ENCODE results near the gene FBLN7.

FBLN7 gene

DNA sequence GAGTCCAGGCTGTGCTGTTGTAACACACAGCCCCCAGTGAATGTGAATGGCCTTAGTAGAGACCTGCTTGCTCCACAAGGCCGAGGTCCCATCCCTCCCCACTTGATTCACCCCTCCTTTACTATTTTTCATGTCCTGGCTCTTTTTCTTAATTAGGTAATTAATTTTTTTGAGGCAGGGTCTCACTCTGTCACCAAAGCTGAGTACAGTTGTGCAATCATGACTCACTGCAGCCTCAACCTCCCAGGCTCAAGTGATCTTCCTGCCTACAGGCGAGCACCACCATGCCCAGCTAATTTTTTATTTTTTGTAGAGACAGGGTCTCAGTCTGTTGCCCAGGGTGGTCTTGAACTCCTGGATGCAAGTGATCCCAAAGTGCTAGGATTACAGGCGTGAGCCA, 19.3 kb downstream of the FBLN7 start:
- DNase-seq (ENCODE audit: low spot score): no peak

DNA sequence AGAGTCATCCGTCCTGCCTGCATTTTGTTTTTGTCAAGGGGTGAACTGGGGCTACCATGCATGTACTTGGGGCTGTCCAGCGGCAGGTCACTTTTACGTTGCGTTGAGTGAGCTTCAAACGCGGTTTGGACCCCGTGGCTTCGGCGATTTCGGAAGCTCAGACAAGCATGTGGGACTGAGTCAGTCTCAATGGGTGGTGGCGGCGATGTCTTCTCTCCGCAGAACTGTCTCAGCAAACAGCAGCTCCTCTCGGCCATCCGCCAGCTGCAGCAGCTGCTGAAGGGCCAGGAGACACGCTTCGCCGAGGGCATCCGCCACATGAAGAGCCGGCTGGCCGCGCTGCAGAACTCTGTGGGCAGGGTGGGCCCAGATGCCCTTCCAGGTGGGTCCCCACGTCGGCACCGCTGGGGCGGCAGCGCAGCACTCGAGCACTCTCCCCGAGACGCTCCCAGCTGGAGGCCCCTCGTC, 21.3 kb downstream of the FBLN7 start:
- DNase-seq (ENCODE audit: low spot score): no peak

DNA sequence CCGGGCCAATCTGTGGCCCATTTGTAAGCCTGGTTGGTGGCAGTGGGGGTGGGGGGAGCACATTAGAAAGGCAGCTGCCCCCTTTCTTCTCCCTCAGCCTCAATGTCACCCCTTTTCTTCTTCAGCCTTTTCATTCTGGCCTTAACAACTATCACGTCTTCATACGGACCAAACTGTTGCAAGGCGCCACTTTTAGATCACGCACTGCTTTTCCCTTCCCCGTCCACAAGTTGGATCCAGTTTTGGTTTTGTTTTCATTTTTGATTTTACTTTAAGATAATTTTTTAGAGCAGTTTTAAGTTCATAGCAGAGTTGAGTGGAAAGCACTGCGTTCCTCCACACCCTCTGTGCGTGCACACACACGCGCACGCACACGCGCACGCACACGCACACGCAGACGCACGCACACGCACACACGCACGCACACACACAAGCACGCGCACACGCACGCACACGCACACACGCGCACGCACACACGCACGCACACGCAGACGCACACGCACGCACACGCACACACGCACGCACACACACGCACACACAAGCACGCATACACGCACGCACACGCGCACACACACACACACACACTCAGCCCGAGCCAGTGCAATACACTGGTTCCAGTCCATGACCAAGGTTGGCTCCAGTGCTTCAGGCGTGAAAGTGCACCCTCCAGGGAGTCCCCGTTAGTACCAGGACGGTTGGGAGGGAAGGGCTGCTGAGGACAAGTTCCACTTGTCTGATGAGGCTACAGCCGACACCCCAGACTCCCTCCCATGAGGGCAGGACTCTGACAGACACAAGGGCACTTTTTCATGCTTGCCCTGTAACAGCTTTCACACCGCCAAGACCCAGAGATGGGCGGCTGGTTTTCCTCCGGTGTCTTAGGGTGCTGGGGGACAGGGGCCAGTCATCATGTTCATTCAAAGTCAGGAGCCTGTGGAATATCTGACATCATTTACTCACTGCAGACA, 22.4 kb downstream of the FBLN7 start:
- DNase-seq (ENCODE audit: low spot score): no peak

DNA sequence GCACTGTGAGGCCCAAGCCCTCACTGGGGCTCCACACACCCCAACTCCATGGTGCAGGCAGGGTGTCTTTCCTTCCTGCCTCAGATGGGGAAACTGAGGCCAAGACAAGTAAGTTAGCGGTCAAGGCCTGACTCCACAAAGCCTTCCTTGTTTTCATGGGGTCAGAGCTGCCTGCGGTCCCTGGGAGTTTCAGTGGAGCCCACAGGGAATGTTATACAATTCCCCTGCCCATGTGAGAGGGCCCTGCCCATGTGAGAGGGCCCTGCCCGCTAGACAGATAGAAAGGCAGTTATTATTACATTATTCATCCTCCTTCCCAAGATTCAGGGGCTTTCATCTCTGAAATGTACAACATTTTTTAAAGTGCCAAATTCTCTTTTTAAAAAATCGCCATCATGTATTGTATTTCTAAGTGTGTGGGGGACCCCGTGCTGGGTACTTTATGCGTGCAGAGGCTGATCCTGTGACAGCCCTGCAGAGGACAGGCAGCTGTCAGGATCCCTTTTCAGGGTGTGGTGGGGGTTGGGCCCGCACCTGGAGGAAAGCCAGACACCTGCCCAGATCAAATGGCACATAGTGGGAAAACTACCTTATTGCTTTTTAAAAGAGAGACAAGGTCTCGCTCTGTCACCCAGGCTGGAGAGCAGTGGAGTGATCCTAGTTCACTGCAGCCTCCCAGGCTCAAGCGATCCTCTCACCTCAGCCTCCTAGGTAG, 23.4 kb downstream of the FBLN7 start:
- no peak for DNase-seq (ENCODE audit: low spot score)

DNA sequence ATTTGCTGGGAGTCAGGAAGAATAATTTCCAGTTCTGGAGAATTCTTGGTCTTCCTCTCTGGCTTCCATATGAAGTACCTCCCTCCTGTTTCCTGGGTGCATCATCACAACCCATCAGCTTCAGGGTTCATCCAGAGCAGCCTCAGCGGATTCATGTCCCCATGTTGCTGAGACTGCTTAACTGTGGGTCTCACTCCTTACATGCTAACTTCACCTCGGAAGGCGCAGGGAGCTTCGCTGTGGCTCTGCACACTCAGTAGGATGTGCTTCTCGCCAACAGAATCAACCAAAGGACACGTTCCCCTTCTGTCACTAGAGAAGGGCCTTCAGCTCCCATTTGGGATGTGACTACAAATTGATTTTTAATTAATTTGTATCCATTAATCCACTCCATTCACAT, 24.2 kb downstream of the FBLN7 start:
- DNase-seq (ENCODE audit: low spot score): no peak

DNA sequence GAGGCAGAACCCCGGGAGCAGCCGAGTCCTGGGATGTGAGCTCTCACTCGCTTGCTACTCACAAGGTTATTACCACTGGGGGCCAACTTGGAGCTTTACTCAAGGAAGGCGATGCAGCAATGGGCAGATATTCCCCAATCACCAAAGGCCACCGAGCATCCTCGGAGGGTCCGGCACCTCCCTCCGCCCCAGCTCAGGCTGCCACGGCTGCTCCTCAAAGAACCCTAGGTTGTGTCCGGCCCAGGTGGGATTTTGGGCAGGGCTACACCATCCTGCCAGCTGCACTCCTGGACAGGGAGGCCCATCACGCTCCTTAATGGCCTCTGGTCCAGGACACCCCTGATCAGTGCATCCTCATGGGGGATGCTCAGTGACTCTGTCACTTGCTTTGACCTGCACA, 24.8 kb downstream of the FBLN7 start:
- DNase-seq (ENCODE audit: low spot score): no peak

DNA sequence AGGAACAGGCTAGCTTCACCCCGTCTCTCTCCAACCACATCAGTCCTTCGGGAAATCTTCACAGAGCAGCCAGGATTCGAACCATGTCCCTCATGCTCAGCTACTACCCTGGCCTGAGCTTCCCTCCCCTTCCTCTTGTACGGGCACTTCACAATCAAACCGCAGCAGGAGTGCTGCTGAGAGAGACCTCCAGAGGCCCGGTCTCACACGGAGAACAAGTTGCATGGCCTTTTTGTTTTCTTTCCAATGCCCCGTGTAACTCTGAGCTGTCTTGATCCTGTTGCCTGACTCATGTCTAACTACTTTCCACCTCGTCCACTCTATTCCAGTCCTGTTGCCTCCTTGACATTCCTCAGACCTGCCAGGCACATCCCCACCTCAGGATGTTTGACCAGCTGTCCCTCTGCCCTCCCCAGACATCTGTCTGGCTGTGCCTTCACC, 25.4 kb downstream of the FBLN7 start:
- no peak for DNase-seq (ENCODE audit: low spot score)

DNA sequence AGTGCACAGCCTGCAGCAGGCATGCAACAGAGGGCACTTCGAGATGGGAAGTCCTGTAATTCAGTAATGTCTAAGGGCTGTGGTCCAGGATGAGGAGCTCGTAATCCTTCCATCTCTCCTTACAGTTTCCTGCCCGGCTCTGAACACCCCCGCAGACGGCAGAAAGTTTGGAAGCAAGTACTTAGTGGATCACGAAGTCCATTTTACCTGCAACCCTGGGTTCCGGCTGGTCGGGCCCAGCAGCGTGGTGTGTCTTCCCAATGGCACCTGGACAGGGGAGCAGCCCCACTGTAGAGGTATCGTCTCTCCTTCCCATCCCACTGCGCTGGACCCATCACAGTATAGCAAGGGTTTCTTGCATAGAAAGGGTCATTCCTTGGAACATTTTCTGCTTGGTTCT, 26.7 kb downstream of the FBLN7 start:
- DNase-seq (ENCODE audit: low spot score): no peak

DNA sequence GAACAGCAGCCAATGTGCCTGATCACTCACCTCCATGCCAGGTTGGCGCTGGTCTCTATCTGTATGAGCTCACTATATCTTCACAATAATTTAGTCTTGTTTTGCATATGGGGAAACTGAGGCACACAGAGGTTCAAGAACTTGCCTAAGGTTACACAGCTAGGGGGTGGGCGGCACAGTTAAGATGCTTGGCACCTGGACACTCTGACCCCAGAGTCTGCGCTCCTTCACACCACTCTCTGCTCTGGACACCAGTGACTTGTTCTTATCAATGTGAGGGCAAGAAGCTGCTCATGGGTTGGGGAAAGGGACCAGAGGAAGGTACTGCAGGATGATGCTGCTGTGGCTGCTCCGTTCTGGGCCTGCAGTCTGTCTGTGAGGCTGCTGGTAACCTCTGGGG, 27.1 kb downstream of the FBLN7 start:
- no peak for DNase-seq (ENCODE audit: low spot score)

DNA sequence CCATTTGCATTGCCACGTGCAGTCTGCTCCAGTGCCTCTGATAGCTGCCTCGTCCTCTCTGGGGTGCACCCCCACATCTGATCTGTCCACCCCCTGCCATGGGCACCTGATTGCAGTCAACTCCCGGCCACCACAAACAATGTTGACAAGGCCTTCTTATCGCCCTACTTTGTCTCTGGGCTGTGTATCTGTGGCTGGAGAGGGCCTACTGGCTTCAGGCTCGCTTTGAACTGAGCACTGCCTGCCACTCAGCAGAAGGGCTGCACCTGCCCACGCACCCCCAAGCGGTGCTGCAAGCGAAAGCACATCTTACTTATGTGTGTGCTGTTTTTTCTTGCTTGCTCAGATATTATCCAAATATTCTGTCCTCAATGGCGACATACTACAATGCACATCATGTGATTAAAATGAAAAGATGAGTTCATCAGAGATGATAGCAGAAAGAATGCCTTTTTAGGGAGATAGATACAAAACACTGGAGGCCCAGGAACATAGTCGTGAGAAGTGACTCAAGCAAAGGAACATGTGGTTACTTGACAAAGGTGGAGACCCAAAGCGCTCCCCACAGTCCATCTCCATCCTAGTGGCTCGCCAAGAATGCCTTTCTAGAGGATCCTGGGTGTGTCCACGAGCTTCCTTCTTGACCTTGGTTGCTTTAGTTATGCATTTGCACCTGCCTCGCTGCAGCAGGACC, 28.8 kb downstream of the FBLN7 start:
- peak; percentile 18 for DNase-seq (ENCODE audit: low spot score)

DNA sequence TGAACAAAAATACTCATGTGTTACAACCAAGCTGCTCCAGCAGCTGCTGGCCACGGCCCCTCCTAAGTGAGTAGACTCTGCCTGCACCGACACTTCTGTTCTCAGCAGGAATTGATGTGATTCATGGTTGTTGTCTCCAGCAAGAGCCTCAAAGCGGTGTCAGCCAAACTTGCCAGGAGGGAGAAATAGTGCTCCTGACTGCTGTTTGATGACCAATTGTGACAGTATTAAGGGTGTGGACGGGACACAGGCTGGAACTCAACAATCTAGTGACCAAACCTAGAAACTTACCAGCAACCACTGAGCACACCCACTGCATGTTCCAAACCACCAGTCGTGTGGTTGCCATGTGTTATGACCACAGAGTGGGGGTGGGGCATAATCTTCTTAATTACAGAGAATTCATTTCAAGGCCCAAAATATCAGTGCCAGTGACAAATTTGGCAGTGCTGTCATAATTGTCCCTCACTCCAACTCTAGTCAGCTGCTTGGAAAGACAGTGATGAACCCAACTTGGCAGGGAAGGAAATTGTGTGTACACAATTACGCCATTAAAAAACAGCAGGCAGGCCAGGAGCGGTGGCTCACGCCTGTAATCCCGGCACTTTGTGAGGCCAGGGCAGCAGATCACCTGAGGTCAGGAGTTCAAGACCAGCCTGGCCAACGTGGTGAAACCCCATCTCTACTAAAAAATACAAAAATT, 30.4 kb downstream of the FBLN7 start:
- no peak for DNase-seq (ENCODE audit: low spot score)

DNA sequence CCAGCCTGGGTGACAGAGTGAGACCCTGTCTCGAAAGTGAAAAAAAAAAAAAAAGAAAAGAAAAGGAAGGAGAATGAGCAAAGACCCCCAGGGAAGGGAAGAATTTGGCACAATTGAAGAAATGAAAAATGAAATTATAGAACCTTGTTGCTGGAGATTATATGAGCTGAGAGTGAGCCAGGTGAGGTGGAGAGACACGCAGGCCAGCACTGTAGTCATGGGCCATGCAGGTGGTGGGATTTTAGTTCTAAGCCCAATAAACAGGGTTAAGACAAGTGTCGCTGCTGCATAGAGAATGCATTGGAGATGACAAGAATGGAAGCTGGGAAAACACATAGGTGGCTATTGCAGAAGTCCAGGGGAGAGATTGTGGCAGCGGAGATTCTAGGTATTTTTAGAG, 32.3 kb downstream of the FBLN7 start:
- no peak for DNase-seq (ENCODE audit: low spot score)

DNA sequence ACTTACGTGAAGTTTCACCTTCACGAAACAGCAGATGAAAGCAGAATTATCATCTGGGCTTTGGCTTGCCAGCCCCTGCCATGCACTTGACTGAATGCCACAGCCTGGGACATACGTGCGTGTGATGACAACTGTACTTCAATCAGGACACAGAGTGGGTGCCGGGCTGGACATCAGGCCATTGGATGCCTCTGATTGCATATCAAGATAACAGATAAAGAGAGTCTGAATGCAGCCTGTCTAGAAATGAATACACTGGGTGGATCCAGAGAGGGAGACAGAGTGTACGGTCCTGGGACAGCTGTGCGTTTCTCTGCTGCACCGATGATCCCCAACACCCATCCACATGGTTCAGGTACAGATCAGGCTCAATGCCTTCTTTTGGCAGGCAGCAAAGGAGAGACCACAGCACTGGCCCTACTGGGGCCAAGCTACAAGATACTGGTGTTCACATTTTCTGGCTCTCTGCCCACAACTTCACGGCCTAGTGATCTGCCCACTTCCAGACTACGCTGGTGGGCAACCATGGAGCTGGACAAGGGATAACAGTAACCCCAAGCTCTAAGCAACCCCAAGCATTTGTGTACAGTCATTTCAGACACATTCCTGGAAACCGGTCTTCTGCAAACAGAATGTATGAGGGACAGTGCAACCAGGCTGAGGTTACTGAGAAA, 35.6 kb downstream of the FBLN7 start:
- no peak for DNase-seq (ENCODE audit: low spot score)

DNA sequence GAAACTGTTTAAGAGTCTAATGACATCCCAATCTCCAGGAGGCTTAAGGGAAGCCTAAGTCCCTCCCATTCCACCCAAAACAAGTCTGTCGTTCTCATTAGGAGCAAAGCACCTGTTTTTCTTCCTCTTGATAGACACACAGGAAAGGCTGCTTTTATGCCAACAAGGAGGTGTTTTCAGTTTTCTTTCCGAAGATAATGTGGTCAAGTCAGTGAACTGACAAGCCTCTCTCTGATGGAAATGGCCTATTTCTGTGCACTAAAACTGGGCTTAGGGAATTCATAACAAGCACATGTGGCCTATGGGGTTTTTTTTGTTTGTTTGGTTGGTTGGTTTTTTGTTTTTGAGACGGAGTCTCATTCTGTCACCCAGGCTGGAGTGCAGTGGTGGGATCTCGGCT, 36.2 kb downstream of the FBLN7 start:
- no peak for DNase-seq (ENCODE audit: low spot score)

DNA sequence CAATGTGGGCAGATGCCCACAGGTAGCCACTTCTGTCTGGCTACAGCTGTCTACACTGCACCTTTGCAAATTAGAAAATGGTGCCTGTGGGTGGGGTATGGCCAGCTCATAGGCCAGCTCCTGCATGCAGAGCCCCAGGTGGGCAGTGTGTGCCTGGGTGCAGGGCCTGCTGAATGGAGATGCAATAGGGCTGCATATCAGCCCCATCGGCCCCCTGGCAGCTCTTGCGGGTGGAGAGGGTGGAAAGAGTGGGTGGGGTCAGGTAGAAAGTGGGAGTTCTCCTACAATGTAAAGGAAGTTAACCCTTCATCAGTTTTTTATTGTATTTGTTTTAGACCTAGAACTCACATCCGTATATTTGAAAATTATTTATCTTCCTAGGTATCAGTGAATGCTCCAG, 37.1 kb downstream of the FBLN7 start:
- no peak for DNase-seq (ENCODE audit: low spot score)

DNA sequence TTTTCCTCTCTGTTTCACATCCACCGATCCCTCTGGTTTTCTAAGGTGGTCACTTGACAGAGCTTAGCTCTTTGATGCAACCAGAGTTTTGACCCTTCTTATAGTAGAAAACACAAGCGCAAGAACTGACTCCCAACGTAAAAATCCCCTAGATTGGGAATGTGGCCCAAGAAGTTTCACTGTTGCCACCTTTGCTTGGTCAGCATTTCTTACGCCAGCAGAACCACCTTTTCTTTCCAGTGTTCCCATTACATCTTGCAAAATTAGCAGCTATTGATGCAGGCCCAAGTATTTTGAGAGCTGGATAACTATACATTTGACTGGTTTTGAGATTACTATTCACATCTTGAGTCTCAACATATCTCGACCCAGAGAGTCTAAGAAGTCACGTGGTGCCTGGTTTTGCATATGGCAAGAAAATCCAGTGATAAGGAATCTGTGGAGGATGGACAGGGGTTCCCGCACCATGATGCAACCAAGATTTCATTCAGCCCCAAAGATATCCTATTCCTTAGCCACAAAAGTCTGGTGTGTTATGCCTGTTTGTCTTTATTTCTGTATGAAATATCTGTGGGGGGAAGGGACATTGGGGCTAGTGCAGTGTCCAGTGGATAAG, 37.9 kb downstream of the FBLN7 start:
- DNase-seq (ENCODE audit: low spot score): no peak

DNA sequence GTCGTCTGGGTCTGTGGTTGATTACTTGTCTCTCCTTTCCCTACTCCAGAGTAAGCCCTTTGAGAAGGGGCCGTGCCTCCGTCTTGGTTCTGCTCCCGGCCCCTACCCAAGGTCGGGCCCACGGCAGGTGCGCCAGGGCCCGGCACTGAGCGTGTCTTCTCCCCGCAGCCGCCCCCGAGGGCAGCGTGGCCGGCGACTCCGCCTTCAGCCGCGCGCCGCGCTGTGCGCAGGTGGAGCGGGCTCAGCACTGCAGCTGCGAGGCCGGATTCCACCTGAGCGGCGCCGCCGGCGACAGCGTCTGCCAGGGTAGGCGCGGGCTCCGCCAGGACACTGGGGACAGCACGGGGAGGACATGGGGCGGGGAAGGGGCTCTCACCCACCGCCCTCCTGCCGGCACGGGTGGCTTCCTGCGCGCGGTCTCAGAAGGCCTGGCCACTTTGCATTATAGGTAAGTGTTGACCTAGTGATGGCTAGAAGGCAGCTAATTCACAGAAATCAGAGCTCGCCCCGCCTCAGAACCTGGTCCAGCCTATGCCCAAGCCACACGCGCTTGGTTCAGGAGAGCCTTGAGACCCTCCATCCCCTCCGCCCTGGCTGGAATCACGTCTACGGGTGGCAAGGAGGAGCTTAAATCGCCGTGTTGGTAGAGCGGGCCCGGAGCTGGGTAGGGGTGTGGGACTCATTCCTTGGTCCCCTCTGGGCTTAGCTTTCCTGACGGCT, 43.5 kb downstream of the FBLN7 start:
- DNase-seq (ENCODE audit: low spot score): peak; percentile 66

DNA sequence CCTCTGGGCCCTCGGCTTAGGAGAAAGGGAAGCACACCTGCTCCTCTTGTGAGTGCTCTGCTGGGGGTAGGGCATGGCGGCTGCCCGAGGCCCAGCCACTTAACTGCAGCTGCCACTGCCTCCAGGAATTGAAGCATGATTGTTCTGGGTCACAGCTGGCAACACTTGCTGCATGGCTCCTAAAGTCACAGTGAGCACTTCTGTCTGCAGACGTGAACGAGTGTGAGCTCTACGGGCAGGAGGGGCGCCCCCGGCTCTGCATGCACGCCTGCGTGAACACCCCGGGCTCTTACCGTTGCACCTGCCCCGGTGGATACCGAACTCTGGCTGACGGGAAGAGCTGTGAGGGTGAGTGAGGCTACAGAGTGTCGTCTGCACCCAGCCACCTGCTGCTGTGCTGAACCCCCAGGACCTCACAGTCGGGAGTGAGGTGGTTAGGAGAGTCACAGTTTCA, 44.4 kb downstream of the FBLN7 start:
- peak; percentile 67 for DNase-seq (ENCODE audit: low spot score)

DNA sequence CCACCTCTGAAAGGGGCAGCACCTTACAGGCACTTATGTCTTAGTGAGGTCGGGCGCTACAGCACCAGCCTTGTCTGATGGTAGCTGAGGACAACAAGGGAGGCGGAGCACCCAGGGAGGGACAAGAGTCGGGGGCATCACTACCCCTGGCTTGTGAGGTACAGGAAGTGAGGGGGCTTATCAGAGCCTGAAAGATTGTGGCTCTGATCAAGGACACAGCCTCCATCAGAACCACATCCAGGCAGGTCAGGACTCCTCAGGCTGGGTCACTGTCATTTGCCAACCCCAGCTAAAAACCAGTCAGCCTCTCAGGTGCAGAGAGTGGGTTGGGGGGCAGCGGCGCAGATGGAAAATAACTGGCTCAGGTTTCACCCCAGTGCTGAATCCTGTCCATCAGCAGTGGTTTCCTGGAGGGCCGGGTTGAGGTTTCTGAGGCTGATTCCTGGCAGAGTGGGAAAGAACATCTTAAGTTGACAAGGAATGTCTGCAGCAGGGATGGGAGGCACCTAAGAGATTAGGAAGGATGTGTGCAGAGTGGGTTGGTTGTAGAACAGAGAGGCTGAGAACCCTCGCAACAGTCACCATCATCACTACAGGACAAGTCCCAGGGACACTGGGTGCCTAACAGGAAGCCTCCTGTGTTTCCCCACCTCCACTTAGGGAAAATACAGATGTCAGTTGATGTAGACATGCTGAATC, 45.3 kb downstream of the FBLN7 start:
- no peak for DNase-seq (ENCODE audit: low spot score)

DNA sequence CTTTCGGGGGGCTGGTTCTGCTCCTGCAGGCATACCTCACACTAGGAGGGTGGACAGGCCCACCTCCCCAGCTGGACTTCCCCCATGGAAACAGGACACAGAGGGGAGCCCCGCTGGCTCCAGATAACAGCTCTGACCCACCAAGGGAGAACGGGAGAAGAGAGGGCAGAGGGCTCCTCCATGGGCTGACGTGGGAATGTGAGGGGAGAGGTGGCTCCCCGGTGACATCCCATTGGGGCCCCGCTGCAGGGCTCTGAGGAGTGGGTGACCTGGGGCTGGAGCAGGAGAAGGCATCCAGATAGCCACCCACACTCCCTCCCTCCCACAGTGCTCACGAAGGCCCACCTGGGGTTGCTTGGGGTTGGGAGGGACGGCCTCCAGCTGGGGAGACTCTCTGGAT, 45.9 kb downstream of the FBLN7 start:
- DNase-seq (ENCODE audit: low spot score): no peak
